ENCODE results near the gene SGMS1.

SGMS1 gene

GRCh38 chr10:50291261-50291850 lies 332.4 kb downstream of the SGMS1 start:
- Histone ChIP-seq H3K79me2 (ENCODE audit: control insufficient read depth, low read length) (no peaks in the 10 kb centered on the region), H3K4me3 (ENCODE audit: low read length) (no peak overlapping the region), H3K9me3 (ENCODE audit: control insufficient read depth, insufficient read depth, low read length) (no peaks in the 10 kb centered on the region), H3F3A (ENCODE audit: control insufficient read depth, insufficient read depth) (no peaks in the 10 kb centered on the region), H3K9me2 (replicated peaks; ENCODE audit: control insufficient read depth, low read length) (no peaks in the 10 kb centered on the region), H3K4me1 (ENCODE audit: control insufficient read depth, low read length) (no peaks in the 10 kb centered on the region), H3K4me2 (ENCODE audit: low read length) (no peak overlapping the region), H3K27me3 (ENCODE audit: control insufficient read depth, low read length) (no peaks in the 10 kb centered on the region), H4K20me1 (ENCODE audit: control insufficient read depth, insufficient read depth, low read depth, low read length) (no peaks in the 10 kb centered on the region), H3K36me3 (ENCODE audit: control insufficient read depth, low read length) (no peaks in the 10 kb centered on the region), H3K27ac (ENCODE audit: low read depth, low read length) (no peak overlapping the region)
- TF ChIP-seq EZH2phosphoT487 (IDR thresholded peaks at IDR 0.05; ENCODE audit: borderline replicate concordance, low read length) (no peak), CTCF (IDR thresholded peaks at IDR 0.05; ENCODE audit: low read depth, low read length, poor library complexity, severe bottlenecking) (no peak)

- Histone ChIP-seq H3K36me3 (ENCODE audit: control insufficient read depth, low read length) (no peaks in the 10 kb centered on the region), H3K9me2 (replicated peaks; ENCODE audit: control insufficient read depth, low read length) (no peaks in the 10 kb centered on the region), H3K27me3 (ENCODE audit: control insufficient read depth, low read length) (no peaks in the 10 kb centered on the region), H3K27ac (ENCODE audit: low read depth, low read length) (no peak overlapping the region), H3K4me3 (ENCODE audit: low read length) (no peak overlapping the region), H3K9me3 (ENCODE audit: control insufficient read depth, insufficient read depth, low read length) (no peaks in the 10 kb centered on the region), H3F3A (ENCODE audit: control insufficient read depth, insufficient read depth) (no peaks in the 10 kb centered on the region), H3K79me2 (ENCODE audit: control insufficient read depth, low read length) (no peaks in the 10 kb centered on the region), H3K4me1 (ENCODE audit: control insufficient read depth, low read length) (no peaks in the 10 kb centered on the region), H4K20me1 (ENCODE audit: control insufficient read depth, insufficient read depth, low read depth, low read length) (no peaks in the 10 kb centered on the region), H3K4me2 (ENCODE audit: low read length) (no peak overlapping the region)
- no peak for TF ChIP-seq EZH2phosphoT487 (IDR thresholded peaks at IDR 0.05; ENCODE audit: borderline replicate concordance, low read length)
- TF ChIP-seq CTCF (IDR thresholded peaks at IDR 0.05; ENCODE audit: low read depth, low read length, poor library complexity, severe bottlenecking): no peak
Measured at GRCh38 chr10:50289196-50289595, 334.6 kb downstream of the SGMS1 start.

GRCh38 chr10:50286996-50287803 lies 336.6 kb downstream of the SGMS1 start:
- H3K9me3 ChIP-seq (ENCODE audit: control insufficient read depth, insufficient read depth, low read length): no peaks in the 10 kb centered on the region
- H3K4me3 ChIP-seq (ENCODE audit: low read length): no peak overlapping the region
- H3K27ac ChIP-seq (ENCODE audit: low read depth, low read length): no peak overlapping the region
- no peaks in the 10 kb centered on the region for H3F3A ChIP-seq (ENCODE audit: control insufficient read depth, insufficient read depth)
- no peaks in the 10 kb centered on the region for H3K79me2 ChIP-seq (ENCODE audit: control insufficient read depth, low read length)
- 0 out of 2 replicates have a peak, but pooled peaks cover 3% of the 10 kb centered on the region for H3K27me3 ChIP-seq (ENCODE audit: control insufficient read depth, low read length)
- no peak overlapping the region for H3K4me2 ChIP-seq (ENCODE audit: low read length)
- no peaks in the 10 kb centered on the region for H4K20me1 ChIP-seq (ENCODE audit: control insufficient read depth, insufficient read depth, low read depth, low read length)
- H3K36me3 ChIP-seq (ENCODE audit: control insufficient read depth, low read length): no peaks in the 10 kb centered on the region
- H3K9me2 ChIP-seq (replicated peaks; ENCODE audit: control insufficient read depth, low read length): no peaks in the 10 kb centered on the region
- H3K4me1 ChIP-seq (ENCODE audit: control insufficient read depth, low read length): no peaks in the 10 kb centered on the region
- TF ChIP-seq EZH2phosphoT487 (IDR thresholded peaks at IDR 0.05; ENCODE audit: borderline replicate concordance, low read length) (no peak), CTCF (IDR thresholded peaks at IDR 0.05; ENCODE audit: low read depth, low read length, poor library complexity, severe bottlenecking) (no peak)

Data from DOHH2 (cell line).